Astrocyte of the spinal cord (primary cell): ENCODE results near the gene FXYD6.
A peak's percentile ranks its signal among the peaks of the same experiment; 100 is the strongest.

Source experiments
- DNase-seq: peaks from one replicate; pipeline ENCODE4 v3.0.0; 2011; ENCODE audit warnings: low read depth, low spot score
- H3K4me3 ChIP-seq: 2 replicates; pipeline ENCODE4 v1.5.1; 2011; ENCODE audit warnings: low read depth, mild to moderate bottlenecking, low read length, moderate library complexity
- in situ Hi-C: cut with HindIII; loops from 2 replicates; pipeline ENCODE4 v1.10.0; 2017; ENCODE audit warnings: low sequenced_read_pairs
- TF ChIP-seq, protein P1 (sequence below): IDR thresholded peaks from 2 replicates; pipeline ENCODE4 v1.5.1; 2012; ENCODE audit warnings: low read depth, mild to moderate bottlenecking, low read length, inconsistent platforms

The FXYD6 gene

DNA sequence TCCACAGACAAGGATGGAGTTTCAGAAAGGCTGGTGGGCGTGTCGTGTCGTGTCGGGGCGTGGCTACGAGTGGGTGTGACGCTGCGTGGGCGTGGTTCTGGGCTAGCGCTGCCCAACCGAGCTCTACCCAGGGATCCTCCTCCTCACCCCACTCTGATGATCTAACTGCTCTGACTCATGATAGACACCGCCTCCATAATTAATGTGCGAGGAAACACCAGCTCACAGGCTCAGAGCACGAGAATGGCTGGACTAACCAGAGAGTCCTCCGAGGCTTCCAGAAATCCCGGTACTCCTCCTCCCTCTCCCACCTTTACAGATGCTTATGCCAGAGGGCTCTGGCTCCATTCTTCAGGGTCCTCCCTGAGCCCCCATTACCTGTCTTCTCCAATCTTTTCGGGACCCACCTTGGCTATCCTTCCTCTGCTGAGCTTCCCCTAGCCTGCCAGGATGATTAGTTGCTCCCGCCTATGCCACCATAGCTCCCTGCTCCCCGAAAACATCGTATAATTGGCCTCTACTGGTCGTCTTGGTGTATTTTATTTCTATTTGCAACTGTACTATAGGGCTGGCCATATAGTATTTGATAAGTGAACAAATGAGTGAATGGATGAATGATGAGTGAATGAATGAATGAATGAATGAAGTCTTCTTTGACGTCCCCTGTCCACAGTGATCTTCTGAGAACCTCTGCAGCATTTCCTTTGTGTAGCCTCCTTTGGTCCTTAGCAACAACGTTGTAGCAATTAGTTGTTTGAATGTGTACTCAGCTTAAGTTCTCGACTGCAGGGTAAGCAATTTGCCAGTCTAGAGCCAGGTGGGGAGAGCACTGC lies 31.0 kb upstream of the FXYD6 start:
- peak; percentile 90 for DNase-seq
- TF ChIP-seq, protein P1, sequence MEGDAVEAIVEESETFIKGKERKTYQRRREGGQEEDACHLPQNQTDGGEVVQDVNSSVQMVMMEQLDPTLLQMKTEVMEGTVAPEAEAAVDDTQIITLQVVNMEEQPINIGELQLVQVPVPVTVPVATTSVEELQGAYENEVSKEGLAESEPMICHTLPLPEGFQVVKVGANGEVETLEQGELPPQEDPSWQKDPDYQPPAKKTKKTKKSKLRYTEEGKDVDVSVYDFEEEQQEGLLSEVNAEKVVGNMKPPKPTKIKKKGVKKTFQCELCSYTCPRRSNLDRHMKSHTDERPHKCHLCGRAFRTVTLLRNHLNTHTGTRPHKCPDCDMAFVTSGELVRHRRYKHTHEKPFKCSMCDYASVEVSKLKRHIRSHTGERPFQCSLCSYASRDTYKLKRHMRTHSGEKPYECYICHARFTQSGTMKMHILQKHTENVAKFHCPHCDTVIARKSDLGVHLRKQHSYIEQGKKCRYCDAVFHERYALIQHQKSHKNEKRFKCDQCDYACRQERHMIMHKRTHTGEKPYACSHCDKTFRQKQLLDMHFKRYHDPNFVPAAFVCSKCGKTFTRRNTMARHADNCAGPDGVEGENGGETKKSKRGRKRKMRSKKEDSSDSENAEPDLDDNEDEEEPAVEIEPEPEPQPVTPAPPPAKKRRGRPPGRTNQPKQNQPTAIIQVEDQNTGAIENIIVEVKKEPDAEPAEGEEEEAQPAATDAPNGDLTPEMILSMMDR = no peak
- H3K4me3 ChIP-seq = no peak overlapping the region
- in situ Hi-C loops = no loop called here

DNA sequence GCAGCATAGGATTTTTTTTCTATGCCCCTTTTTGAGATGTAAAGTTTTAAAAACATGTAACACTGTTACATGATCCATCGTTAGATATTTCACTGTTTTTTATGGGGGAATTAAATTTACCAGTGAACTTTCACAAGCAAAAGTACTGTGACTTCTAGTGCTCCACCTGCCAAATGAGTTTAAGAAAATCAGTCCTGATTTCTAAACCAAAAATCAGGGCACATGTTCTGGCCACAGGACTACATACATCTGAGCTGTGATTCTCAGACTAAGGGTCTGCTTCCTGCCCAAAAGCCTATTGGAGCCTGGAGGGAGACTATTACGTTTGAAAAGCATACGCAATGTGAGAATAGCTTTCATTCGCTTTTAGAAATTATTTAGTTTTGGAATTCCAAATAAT lies 30.3 kb upstream of the FXYD6 start:
- in situ Hi-C loops = no loop called here
- no peak for DNase-seq
- H3K4me3 ChIP-seq = no peak overlapping the region
- TF ChIP-seq, protein P1 = no peak

DNA sequence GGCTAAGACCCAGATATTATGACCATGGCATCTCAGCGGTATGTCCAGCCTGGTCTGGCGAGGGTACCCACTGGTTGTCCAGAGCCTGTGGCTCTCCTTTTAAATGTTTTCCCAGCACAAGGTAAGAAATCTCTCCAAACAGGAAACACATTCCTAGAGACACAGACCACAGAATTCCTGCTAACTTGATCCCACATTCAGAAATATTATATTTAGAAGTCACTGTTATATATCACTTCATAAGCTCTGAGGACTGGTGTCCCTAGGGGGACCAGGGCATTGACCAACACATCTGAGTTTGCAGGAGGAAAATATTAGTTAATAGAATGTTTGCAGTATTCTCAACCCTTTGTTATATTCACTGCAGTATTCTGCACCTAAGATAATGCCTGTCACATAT lies 29.7 kb upstream of the FXYD6 start:
- no peak overlapping the region for H3K4me3 ChIP-seq
- no peak for DNase-seq
- TF ChIP-seq, protein P1 = no peak
- in situ Hi-C loops = no loop called here

DNA sequence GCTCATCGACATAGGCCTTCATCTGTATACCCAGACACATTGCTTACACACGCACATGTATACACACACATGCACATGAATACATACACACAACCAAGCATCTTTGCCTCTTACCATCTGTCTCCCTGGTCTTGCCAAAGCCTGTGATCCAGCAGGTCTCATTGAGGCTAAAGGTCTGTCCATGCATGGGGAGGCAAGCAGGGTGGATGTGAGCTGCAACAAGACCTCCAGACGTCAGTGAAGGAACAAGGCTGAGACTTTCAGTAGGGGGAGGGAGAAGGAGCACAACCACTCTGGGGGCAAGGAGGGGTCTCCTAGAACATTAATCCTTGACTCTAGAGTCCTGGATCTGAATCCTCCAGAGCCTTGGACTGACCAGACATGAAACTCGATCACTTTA lies 29.1 kb upstream of the FXYD6 start:
- H3K4me3 ChIP-seq = no peak overlapping the region
- DNase-seq = no peak
- in situ Hi-C loops = no loop called here

DNA sequence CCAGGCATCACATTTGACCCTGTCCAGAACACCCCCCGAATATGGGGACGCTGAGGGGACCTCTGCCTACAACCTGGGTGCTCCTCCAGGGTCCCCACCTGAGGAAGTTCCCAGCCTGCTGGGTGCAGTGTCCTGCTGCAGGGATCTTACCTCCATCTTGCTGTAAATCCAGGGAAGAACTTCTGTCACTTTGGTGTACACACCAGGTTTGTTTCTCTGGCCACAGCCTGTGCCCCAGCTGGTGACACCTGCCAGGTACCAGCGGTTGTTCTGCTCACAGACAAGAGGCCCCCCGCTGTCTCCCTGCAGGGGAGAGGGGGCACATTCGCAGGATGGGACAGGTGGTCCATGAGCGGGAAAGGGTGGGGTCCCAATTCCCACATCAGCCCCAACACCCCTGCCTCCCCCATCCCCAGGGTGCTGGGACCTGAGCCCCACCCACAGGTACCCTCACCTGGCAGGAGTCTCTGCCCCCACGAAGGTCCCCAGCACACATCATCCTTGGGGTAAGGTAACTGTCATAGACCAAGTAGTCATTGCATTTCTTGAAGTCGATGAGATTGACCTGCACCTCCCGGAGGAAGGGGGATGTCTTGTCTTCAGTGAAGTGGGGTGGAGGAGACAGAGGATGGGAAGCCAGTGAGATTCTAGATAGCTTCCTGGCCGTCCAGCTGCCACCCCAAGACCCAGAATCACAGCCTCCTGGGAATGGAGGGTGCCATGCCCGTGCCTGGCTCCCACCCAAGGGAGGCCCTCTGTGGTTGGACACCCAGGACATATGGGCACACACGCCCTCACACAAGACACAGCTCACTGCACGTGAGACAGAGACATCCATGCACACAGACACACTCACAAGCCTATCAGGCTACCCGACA lies 27.3 kb upstream of the FXYD6 start:
- no peak for DNase-seq

More for the DNA sequence above, 29.1 kb upstream of the FXYD6 start:
- TF ChIP-seq, protein P1 = no peak

More for the DNA sequence above, 27.3 kb upstream of the FXYD6 start:
- in situ Hi-C loops = no loop called here
- TF ChIP-seq, protein P1 = no peak
- no peak overlapping the region for H3K4me3 ChIP-seq
